DOHH2 (cell line): ENCODE data around the gene SLC9A7.

Source experiments
- H3F3A ChIP-seq: fragments of 200-600 bp; sonication (generic), shearing (Covaris generic); 2 replicates; pipeline ENCODE4 v1.6.0; 2016; ENCODE audit warnings: antibody characterized with exemption, mild to moderate bottlenecking; ENCODE audit not compliant: control insufficient read depth, insufficient read depth
- H3K27ac ChIP-seq: fragments of 200-600 bp; sonication (generic); 2 replicates; pipeline ENCODE4 v1.5.1; 2014; ENCODE audit warnings: low read depth, mild to moderate bottlenecking, low read length, moderate library complexity
- H3K27me3 ChIP-seq: fragments of 200-600 bp; sonication (generic); 2 replicates; pipeline ENCODE4 v1.6.1; 2014; ENCODE audit warnings: mild to moderate bottlenecking, low read length, mixed read lengths; ENCODE audit not compliant: control insufficient read depth
- H3K36me3 ChIP-seq: fragments of 200-600 bp; sonication (generic); 2 replicates; pipeline ENCODE4 v1.6.1; 2014; ENCODE audit warnings: mild to moderate bottlenecking, low read length, moderate library complexity, mixed read lengths; ENCODE audit not compliant: control insufficient read depth
- H3K4me1 ChIP-seq: fragments of 200-600 bp; sonication (generic); 2 replicates; pipeline ENCODE4 v1.6.1; 2014; ENCODE audit warnings: mild to moderate bottlenecking, low read length, mixed read lengths; ENCODE audit not compliant: control insufficient read depth
- H3K4me2 ChIP-seq: fragments of 200-600 bp; sonication (generic); 2 replicates; pipeline ENCODE4 v1.6.0; 2014; ENCODE audit warnings: mild to moderate bottlenecking, low read length, moderate library complexity
- H3K4me3 ChIP-seq: fragments of 200-600 bp; sonication (generic); 2 replicates; pipeline ENCODE4 v1.5.1; 2014; ENCODE audit warnings: mild to moderate bottlenecking, low read length, mixed read lengths
- H3K79me2 ChIP-seq: fragments of 200-600 bp; sonication (generic); 2 replicates; pipeline ENCODE4 v1.6.1; 2014; ENCODE audit warnings: mild to moderate bottlenecking, low read length, mixed read lengths; ENCODE audit not compliant: control insufficient read depth
- H3K9me2 ChIP-seq: fragments of 200-600 bp; sonication (generic); replicated peaks from 2 replicates; pipeline ENCODE4 v1.6.1; 2014; ENCODE audit warnings: mild to moderate bottlenecking, low read length, mixed read lengths; ENCODE audit not compliant: control insufficient read depth
- H3K9me3 ChIP-seq: fragments of 200-600 bp; sonication (generic); 2 replicates; pipeline ENCODE4 v1.6.1; 2014; ENCODE audit warnings: antibody characterized with exemption, low read length, mixed read lengths; ENCODE audit not compliant: control insufficient read depth, insufficient read depth
- H4K20me1 ChIP-seq: fragments of 200-600 bp; sonication (generic); 2 replicates; pipeline ENCODE4 v1.6.0; 2014; ENCODE audit warnings: low read depth, mild to moderate bottlenecking, antibody characterized with exemption, low read length, moderate library complexity; ENCODE audit not compliant: control insufficient read depth, insufficient read depth
- EZH2phosphoT487 ChIP-seq: fragments of 200-600 bp; sonication (generic); IDR thresholded peaks from 2 replicates; pipeline ENCODE4 v1.6.1; 2017; ENCODE audit warnings: borderline replicate concordance, mild to moderate bottlenecking, antibody characterized with exemption, low read length, moderate library complexity, mixed read lengths
- TF ChIP-seq, protein P1 (sequence below): fragments of 200-600 bp; sonication (generic); IDR thresholded peaks from one replicate; pipeline ENCODE4 v1.5.1; 2014; ENCODE audit warnings: antibody characterized with exemption, mild to moderate bottlenecking, low read depth, low read length; ENCODE audit not compliant: poor library complexity, severe bottlenecking

The SLC9A7 gene

DNA sequence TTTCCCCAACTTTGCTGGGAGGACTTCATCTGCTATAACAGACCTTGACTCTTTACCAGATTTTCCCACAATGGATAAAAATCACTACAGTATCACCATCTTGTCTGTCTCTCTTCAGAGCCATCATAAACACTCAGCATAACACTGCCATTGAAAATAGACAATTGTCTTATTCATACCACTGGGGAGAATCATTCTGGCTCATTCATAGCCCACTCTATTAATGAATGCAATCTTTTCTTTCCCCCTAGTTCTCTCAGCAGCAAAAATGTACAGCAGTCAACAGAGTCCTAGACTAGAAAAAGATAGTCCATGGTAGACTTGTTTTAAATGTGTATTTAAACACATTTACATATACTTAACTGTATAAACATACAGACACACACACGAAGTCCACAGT lies 19.2 kb downstream of the SLC9A7 start:
- no peak overlapping the region for H3K4me2 ChIP-seq
- H3K9me3 ChIP-seq: peaks cover 9% of the 10 kb centered on the region; the same call in 1 of the 2 replicates
- no peak overlapping the region for H3K4me3 ChIP-seq
- no peak overlapping the region for H3K27ac ChIP-seq
- no peaks in the 10 kb centered on the region for H3K9me2 ChIP-seq
- TF ChIP-seq, protein P1, sequence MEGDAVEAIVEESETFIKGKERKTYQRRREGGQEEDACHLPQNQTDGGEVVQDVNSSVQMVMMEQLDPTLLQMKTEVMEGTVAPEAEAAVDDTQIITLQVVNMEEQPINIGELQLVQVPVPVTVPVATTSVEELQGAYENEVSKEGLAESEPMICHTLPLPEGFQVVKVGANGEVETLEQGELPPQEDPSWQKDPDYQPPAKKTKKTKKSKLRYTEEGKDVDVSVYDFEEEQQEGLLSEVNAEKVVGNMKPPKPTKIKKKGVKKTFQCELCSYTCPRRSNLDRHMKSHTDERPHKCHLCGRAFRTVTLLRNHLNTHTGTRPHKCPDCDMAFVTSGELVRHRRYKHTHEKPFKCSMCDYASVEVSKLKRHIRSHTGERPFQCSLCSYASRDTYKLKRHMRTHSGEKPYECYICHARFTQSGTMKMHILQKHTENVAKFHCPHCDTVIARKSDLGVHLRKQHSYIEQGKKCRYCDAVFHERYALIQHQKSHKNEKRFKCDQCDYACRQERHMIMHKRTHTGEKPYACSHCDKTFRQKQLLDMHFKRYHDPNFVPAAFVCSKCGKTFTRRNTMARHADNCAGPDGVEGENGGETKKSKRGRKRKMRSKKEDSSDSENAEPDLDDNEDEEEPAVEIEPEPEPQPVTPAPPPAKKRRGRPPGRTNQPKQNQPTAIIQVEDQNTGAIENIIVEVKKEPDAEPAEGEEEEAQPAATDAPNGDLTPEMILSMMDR: no peak
- no peak for TF ChIP-seq EZH2phosphoT487
- peaks cover 29% of the 10 kb centered on the region for H3K79me2 ChIP-seq
- H3F3A ChIP-seq: no peaks in the 10 kb centered on the region
- H3K4me1 ChIP-seq: peaks cover 10% of the 10 kb centered on the region
- no peaks in the 10 kb centered on the region for H3K27me3 ChIP-seq
- H4K20me1 ChIP-seq: no peaks in the 10 kb centered on the region
- no peaks in the 10 kb centered on the region for H3K36me3 ChIP-seq

DNA sequence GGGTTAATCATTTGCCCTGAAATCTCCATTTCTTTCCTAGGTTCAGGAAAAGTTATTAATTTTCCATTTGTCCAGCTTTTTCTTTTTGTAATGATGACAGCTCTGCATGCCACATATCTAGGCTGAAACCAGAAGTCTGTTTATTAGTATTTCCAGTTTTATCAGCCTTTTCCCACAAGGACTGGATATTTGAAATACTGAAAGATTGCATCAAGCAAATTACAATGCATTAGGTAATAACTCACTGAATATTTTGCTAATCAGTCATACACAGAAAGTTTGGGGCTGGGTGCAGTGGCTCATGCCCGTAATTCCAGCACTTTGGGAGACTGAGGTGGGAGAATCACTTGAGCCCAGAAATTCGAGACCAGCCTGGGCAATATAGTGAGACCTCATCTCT lies 21.5 kb downstream of the SLC9A7 start:
- Histone ChIP-seq H3K27me3 (no peaks in the 10 kb centered on the region), H3K27ac (no peak overlapping the region), H3K9me3 (peaks cover 9% of the 10 kb centered on the region; the same call in 1 of the 2 replicates), H3K36me3 (no peaks in the 10 kb centered on the region), H3F3A (no peaks in the 10 kb centered on the region), H3K4me1 (no peaks in the 10 kb centered on the region), H4K20me1 (no peaks in the 10 kb centered on the region), H3K4me2 (no peak overlapping the region), H3K4me3 (no peak overlapping the region), H3K79me2 (peaks cover 25% of the 10 kb centered on the region), H3K9me2 (no peaks in the 10 kb centered on the region)
- TF ChIP-seq, protein P1: no peak
- no peak for TF ChIP-seq EZH2phosphoT487

DNA sequence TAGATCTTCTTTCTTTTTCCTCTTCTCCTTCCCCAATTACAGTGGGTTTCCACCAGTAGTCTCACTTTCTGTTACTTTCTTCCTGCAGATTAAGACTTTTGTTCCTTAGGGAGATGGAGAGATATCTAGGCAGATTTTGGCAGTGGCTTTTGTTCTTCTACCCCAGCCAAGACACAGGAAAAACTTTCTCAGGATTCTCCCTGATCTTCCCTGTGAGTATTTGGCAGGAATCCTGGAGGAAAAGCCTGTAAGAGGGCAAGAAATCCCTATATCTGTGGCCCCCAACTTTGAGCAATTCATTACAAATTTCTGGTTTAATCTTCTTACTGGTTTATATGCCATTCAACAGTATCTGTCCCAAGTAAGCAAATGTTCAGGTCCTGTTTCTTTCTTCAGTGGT lies 21.9 kb downstream of the SLC9A7 start:
- Histone ChIP-seq H3K4me2 (no peak overlapping the region), H3K9me2 (no peaks in the 10 kb centered on the region), H4K20me1 (no peaks in the 10 kb centered on the region), H3K36me3 (no peaks in the 10 kb centered on the region), H3K4me1 (no peaks in the 10 kb centered on the region), H3K79me2 (peaks cover 25% of the 10 kb centered on the region), H3K9me3 (peaks cover 9% of the 10 kb centered on the region; the same call in 1 of the 2 replicates), H3F3A (no peaks in the 10 kb centered on the region), H3K27ac (no peak overlapping the region), H3K27me3 (no peaks in the 10 kb centered on the region), H3K4me3 (no peak overlapping the region)
- TF ChIP-seq EZH2phosphoT487: no peak
- TF ChIP-seq, protein P1: no peak
